HepG2 (cell line): Measurements from ENCODE around the gene DNM1. TPM values are rescaled to one million over a fixed set of nuclear protein-coding genes. Genes with fewer than 3 reads are reported as not detected.

Experiments
- ADNP ChIP-seq: sonication (generic); formaldehyde crosslinking; IDR thresholded peaks from 2 replicates; pipeline ENCODE4 v1.4.0; 2020; ENCODE audit warnings: missing genetic modification reagents
- ARID4A ChIP-seq: sonication (generic); formaldehyde crosslinking; IDR thresholded peaks from 2 replicates; pipeline ENCODE4 v1.5.0; 2020; ENCODE audit warnings: mild to moderate bottlenecking, missing genetic modification reagents, borderline replicate concordance
- BCL6 ChIP-seq: IDR thresholded peaks from 2 replicates; pipeline ENCODE4 v1.6.1; 2016; ENCODE audit warnings: missing genetic modification reagents, missing compliant biosample characterization
- DNMT3B ChIP-seq: conservative IDR thresholded peaks from 2 replicates; pipeline ENCODE4 v1.6.1; 2016; ENCODE audit warnings: missing biosample characterization, control low read depth
- DZIP1 ChIP-seq: sonication (generic); formaldehyde crosslinking; IDR thresholded peaks from 2 replicates; pipeline ENCODE4 v1.5.0; 2020; ENCODE audit warnings: mild to moderate bottlenecking, missing genetic modification reagents
- GABPB1 ChIP-seq: IDR thresholded peaks from 2 replicates; pipeline ENCODE4 v1.6.1; 2016; ENCODE audit warnings: mild to moderate bottlenecking, missing genetic modification reagents, moderate library complexity, missing compliant biosample characterization
- GLI4 ChIP-seq: sonication (generic); formaldehyde crosslinking; IDR thresholded peaks from 2 replicates; pipeline ENCODE4 v1.5.1; 2020; ENCODE audit warnings: missing genetic modification reagents, mild to moderate bottlenecking, moderate library complexity, borderline replicate concordance
- HNF1B ChIP-seq: sonication (generic); formaldehyde crosslinking; IDR thresholded peaks from 2 replicates; pipeline ENCODE4 v1.5.1; 2020; ENCODE audit warnings: mild to moderate bottlenecking, moderate library complexity, missing genetic modification reagents
- ISL2 ChIP-seq: sonication (generic); formaldehyde crosslinking; IDR thresholded peaks from 2 replicates; pipeline ENCODE4 v1.5.0; 2020; ENCODE audit warnings: missing genetic modification reagents
- KMT2A ChIP-seq: sonication (generic); formaldehyde crosslinking; IDR thresholded peaks from 2 replicates; pipeline ENCODE4 v1.4.0; 2020; ENCODE audit warnings: missing genetic modification reagents
- MXD4 ChIP-seq: IDR thresholded peaks from 2 replicates; pipeline ENCODE4 v1.6.1; 2016; ENCODE audit warnings: mild to moderate bottlenecking, missing biosample characterization, missing genetic modification reagents
- NCOA2 ChIP-seq: sonication (generic); formaldehyde crosslinking; IDR thresholded peaks from 2 replicates; pipeline ENCODE4 v1.8.0; 2022; ENCODE audit warnings: inconsistent platforms
- NR2F6 ChIP-seq, 2 experiments: IDR thresholded peaks; 2 replicates each; pipeline ENCODE4 v1.6.1; 2016; ENCODE audit warnings: antibody characterized with exemption in 1 of 2, mild to moderate bottlenecking in 1 of 2
- RFX3 ChIP-seq: IDR thresholded peaks from 2 replicates; pipeline ENCODE4 v1.6.1; 2016; ENCODE audit warnings: missing biosample characterization, missing genetic modification reagents
- THAP11 ChIP-seq: IDR thresholded peaks from 2 replicates; pipeline ENCODE4 v1.6.1; 2016; ENCODE audit warnings: missing biosample characterization, missing genetic modification reagents
- ZNF260 ChIP-seq: sonication (generic); formaldehyde crosslinking; IDR thresholded peaks from 2 replicates; pipeline ENCODE4 v1.4.0; 2020; ENCODE audit warnings: missing genetic modification reagents, low read depth, mild to moderate bottlenecking, borderline replicate concordance
- ZNF569 ChIP-seq: sonication (generic); formaldehyde crosslinking; IDR thresholded peaks from 2 replicates; pipeline ENCODE4 v1.5.0; 2020; ENCODE audit warnings: mild to moderate bottlenecking, missing genetic modification reagents, moderate library complexity, borderline replicate concordance
- ZNF776 ChIP-seq: sonication (generic); formaldehyde crosslinking; IDR thresholded peaks from 2 replicates; pipeline ENCODE4 v1.4.0; 2020; ENCODE audit warnings: mild to moderate bottlenecking, missing genetic modification reagents
- polyA plus RNA-seq, 8 experiments: library from polyadenylated mRNA; depleted of rRNA in 3 of 8; stranded (reverse) in 7 of 8; unstranded in 1 of 8; fragments of >200 nt; fragmentation: Illumina TruSeq in 4 of 8; extraction: Trizol in 4 of 8; gene quantifications; 2 replicates each; pipeline versions ENCODE4 v1.2.1 to v1.2.3, GENCODE V29; 2011 to 2016; ENCODE audit warnings: low read depth in 4 of 8, missing spikeins in 1 of 8, mixed read lengths in 1 of 8; ENCODE audit not compliant: insufficient read depth in 1 of 8
- total RNA-seq, 5 experiments: library from RNA; depleted of rRNA; stranded (reverse); fragments of >200 nt; fragmentation: Illumina TruSeq; extraction: Trizol; gene quantifications; 2 replicates each; pipeline ENCODE4 v1.2.3, GENCODE V29; 2016; ENCODE audit warnings: low read depth in 1 of 5
- TF ChIP-seq, protein P1 (sequence below): sonication (generic); formaldehyde crosslinking; IDR thresholded peaks from 2 replicates; pipeline ENCODE4 v1.4.0; 2020; ENCODE audit warnings: mild to moderate bottlenecking, missing genetic modification reagents
- TF ChIP-seq, protein P2 (sequence below): sonication (generic); formaldehyde crosslinking; IDR thresholded peaks from 2 replicates; pipeline ENCODE4 v1.8.0; 2023; ENCODE audit warnings: mild to moderate bottlenecking, missing genetic modification reagents

The DNM1 gene
- total and polyA plus RNA-seq, 2 of the 13 experiments (the other 11 are each of a cell fraction or from before 2014, with no cell fraction given), result 0.13 to 0.58 TPM

DNA sequence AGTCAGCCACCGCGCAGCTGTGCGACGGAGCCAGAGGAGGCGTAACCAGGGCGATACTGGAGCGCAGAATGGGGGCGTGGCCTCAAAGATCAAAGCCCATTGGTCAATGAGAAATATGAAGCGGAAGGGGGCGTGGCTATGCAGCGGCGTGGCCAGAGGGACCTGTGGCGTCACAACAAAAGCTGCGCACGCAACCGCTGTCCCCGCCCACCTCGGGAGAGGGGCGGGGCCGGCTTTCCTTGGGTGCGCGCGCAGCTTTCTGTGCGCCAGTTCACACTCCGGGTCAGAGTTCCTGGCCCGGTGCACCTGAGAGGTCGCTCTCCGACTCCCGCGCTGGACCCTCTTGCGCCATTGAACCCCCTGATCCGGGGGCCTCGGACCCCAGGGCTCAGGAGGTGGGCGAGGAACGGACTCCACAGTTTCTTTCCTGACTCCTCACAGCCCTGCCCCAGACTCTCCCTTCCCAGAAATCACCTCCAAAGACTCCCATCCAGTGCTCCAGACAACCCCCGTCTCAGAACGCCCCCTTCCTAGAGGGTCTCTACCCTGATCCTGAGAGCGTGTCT is 72.9 kb downstream of the DNM1 start, which contains the start of gene SWI5 (continued):
- peak; percentile 55; the same call in 1 of the 2 replicates for TF ChIP-seq DZIP1 (CRISPR knock-in tag)
- peak; percentile 87 for TF ChIP-seq GABPB1 (CRISPR knock-in tag)
- TF ChIP-seq, protein P1, sequence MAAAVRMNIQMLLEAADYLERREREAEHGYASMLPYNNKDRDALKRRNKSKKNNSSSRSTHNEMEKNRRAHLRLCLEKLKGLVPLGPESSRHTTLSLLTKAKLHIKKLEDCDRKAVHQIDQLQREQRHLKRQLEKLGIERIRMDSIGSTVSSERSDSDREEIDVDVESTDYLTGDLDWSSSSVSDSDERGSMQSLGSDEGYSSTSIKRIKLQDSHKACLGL (CRISPR knock-in tag), result peak; percentile 63
- peak; percentile 86; the same call in 1 of the 2 replicates for TF ChIP-seq GLI4 (CRISPR knock-in tag)
- no peak for TF ChIP-seq ZNF569 (CRISPR knock-in tag)
- TF ChIP-seq NR2F6 (IDR thresholded peaks at IDR 0.05), result peak; percentile 89
- peak; percentile 91 for TF ChIP-seq NR2F6 (CRISPR knock-in tag; IDR thresholded peaks at IDR 0.05)
- peak; percentile 58; the same call in 1 of the 2 replicates for TF ChIP-seq ZNF776
- TF ChIP-seq HNF1B (CRISPR knock-in tag), result peak; percentile 60; the same call in 1 of the 2 replicates
- peak; percentile 30; the same call in 1 of the 2 replicates for TF ChIP-seq NCOA2
- TF ChIP-seq KMT2A, result peak; percentile 54; the same call in 1 of the 2 replicates
- TF ChIP-seq, protein P2, sequence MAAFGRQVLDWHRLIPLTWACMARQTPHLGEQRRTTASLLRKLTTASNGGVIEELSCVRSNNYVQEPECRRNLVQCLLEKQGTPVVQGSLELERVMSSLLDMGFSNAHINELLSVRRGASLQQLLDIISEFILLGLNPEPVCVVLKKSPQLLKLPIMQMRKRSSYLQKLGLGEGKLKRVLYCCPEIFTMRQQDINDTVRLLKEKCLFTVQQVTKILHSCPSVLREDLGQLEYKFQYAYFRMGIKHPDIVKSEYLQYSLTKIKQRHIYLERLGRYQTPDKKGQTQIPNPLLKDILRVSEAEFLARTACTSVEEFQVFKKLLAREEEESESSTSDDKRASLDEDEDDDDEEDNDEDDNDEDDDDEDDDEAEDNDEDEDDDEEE, result no peak
- no peak for TF ChIP-seq ADNP (CRISPR knock-in tag)
- TF ChIP-seq DNMT3B, result peak; percentile 58; the same call in 1 of the 2 replicates
- TF ChIP-seq ARID4A (CRISPR knock-in tag), result peak; percentile 54
- peak; percentile 52; the same call in 1 of the 2 replicates for TF ChIP-seq MXD4 (CRISPR knock-in tag)
- 0 out of 2 replicates have a peak, but pooled peaks have one; percentile 3 for TF ChIP-seq ISL2 (CRISPR knock-in tag)
- TF ChIP-seq BCL6, result 0 out of 2 replicates have a peak, but pooled peaks have one; percentile 18
- peak; percentile 52; the same call in 1 of the 2 replicates for TF ChIP-seq RFX3 (CRISPR knock-in tag)
- peak; percentile 81 for TF ChIP-seq THAP11 (CRISPR knock-in tag)
- no peak for TF ChIP-seq ZNF260 (CRISPR knock-in tag)
